GM12878 (cell line): Measurements from ENCODE around the gene GIT1. TPM values are rescaled to one million over a fixed set of nuclear protein-coding genes. Genes with fewer than 3 reads are reported as not detected.

ENCODE experiments used
- ATAC-seq: fragments of 200-7000 bp; cut with Tn5 transposase; 3 replicates; pipeline ENCODE4 v1.9.1; 2020; ENCODE audit warnings: mild to moderate bottlenecking, moderate library complexity
- BruUV-seq: library from RNA; stranded (reverse); fragments of 400-500 nt; replicated peaks from 2 replicates; lab custom pipeline; 2021; lab: Mats Ljungman, UMichigan
- CTCF ChIA-PET: fragments of 300-600 bp; sonication (Branson Sonifier 250); formaldehyde crosslinking; extraction: SDS; loops from one replicate; lab custom pipeline; 2021; ENCODE audit warnings: inconsistent platforms; lab: Yijun Ruan, JAX
- POLR2A ChIA-PET: fragments of 350-600 bp; formaldehyde crosslinking; extraction: SDS; loops from one replicate; lab custom pipeline; 2021; ENCODE audit warnings: inconsistent platforms; lab: Charles Lee
- RAD21 ChIA-PET: fragments of 300-600 bp; sonication (Branson Sonifier 250); formaldehyde crosslinking; loops from one replicate; lab custom pipeline; 2023; ENCODE audit warnings: antibody characterized with exemption; ENCODE audit not compliant: unreplicated experiment; lab: Charles Lee
- SMC1A ChIA-PET: fragments of 300-600 bp; sonication (Branson Sonifier 250); formaldehyde crosslinking; loops from one replicate; lab custom pipeline; 2023; ENCODE audit not compliant: unreplicated experiment, uncharacterized antibody; lab: Charles Lee
- DNase-seq: peaks from one replicate; pipeline ENCODE4 v3.0.0-alpha.2; 2011; ENCODE audit warnings: low read depth, low spot score
- FAIRE-seq: peaks from 3 replicates; lab custom pipeline; 2011; peaks lifted over from hg19 to GRCh38; lab: Jason Lieb, UNC
- H2AFZ ChIP-seq: 2 replicates; pipeline ENCODE4 v1.6.0; 2011; ENCODE audit warnings: low read depth, low read length, control low read depth; ENCODE audit not compliant: control insufficient read depth
- H3K27ac ChIP-seq: 2 replicates; pipeline ENCODE4 v1.5.1; 2011; ENCODE audit warnings: control low read depth; ENCODE audit not compliant: control insufficient read depth, insufficient read depth
- H3K27me3 ChIP-seq, 2 experiments: replicated peaks in 1 of 2; 2 replicates each; pipeline versions ENCODE4 v1.6.0 to v1.6.1; 2011; ENCODE audit warnings: low read length in 1 of 2; ENCODE audit not compliant: control insufficient read depth in 2 of 2, insufficient read depth in 2 of 2
- H3K36me3 ChIP-seq, 2 experiments: 2 replicates each; pipeline ENCODE4 v1.5.1; 2011; ENCODE audit warnings: low read length in 1 of 2; ENCODE audit not compliant: control insufficient read depth in 2 of 2, insufficient read depth in 2 of 2
- H3K4me1 ChIP-seq: 2 replicates; pipeline ENCODE4 v1.6.1; 2011; ENCODE audit warnings: mild to moderate bottlenecking, low read length, moderate library complexity, mixed read lengths; ENCODE audit not compliant: control insufficient read depth, insufficient read depth
- H3K4me2 ChIP-seq: 2 replicates; pipeline ENCODE4 v1.6.0; 2011; ENCODE audit warnings: control low read depth; ENCODE audit not compliant: control insufficient read depth, insufficient read depth
- H3K4me3 ChIP-seq: fragments of 200-600 bp; sonication (generic); 2 replicates; pipeline ENCODE4 v1.5.1; 2016
- H3K79me2 ChIP-seq: 2 replicates; pipeline ENCODE4 v1.6.0; 2011; ENCODE audit warnings: low read length; ENCODE audit not compliant: control insufficient read depth, insufficient read depth
- H3K9ac ChIP-seq: 2 replicates; pipeline ENCODE4 v1.8.0; 2011; ENCODE audit warnings: low read length, control low read depth, mixed read lengths; ENCODE audit not compliant: control insufficient read depth, insufficient read depth
- H3K9me3 ChIP-seq: replicated peaks from 3 replicates; pipeline ENCODE4 v1.5.1; 2011; ENCODE audit warnings: mild to moderate bottlenecking, low read length; ENCODE audit not compliant: control insufficient read depth, insufficient read depth
- H4K20me1 ChIP-seq: 2 replicates; pipeline ENCODE4 v1.6.0; 2011; ENCODE audit not compliant: control insufficient read depth, insufficient read depth
- ASH2L ChIP-seq: fragments of 300-600, 200-600 bp; sonication (generic); IDR thresholded peaks from 2 replicates; pipeline ENCODE4 v1.6.1; 2017; ENCODE audit warnings: low read depth, mild to moderate bottlenecking, borderline replicate concordance
- ATF7 ChIP-seq: fragments of 450-650 bp; IDR thresholded peaks from 2 replicates; pipeline ENCODE4 v1.6.1; 2016; ENCODE audit warnings: low read depth, mild to moderate bottlenecking
- CBFB ChIP-seq: IDR thresholded peaks from 2 replicates; pipeline ENCODE4 v1.6.1; 2016; ENCODE audit warnings: antibody characterized with exemption, low read depth
- CHD1 ChIP-seq: IDR thresholded peaks from 2 replicates; pipeline ENCODE4 v1.6.1; 2012; ENCODE audit warnings: low read depth, low read length, improper control_type of control experiment
- CREM ChIP-seq: IDR thresholded peaks from 2 replicates; pipeline ENCODE4 v1.6.1; 2014; ENCODE audit warnings: antibody characterized with exemption, low read depth
- ETV6 ChIP-seq, 2 experiments: fragments of 450-650 bp in 1 of 2; IDR thresholded peaks in 1 of 2; conservative IDR thresholded peaks in 1 of 2; 2 replicates each; pipeline ENCODE4 v1.6.1; 2014; ENCODE audit warnings: antibody characterized with exemption in 1 of 2, borderline replicate concordance in 1 of 2, low read depth in 1 of 2, mild to moderate bottlenecking in 1 of 2, moderate library complexity in 1 of 2
- KDM1A ChIP-seq: fragments of 200-600 bp; sonication (generic); IDR thresholded peaks from 2 replicates; pipeline ENCODE4 v1.6.1; 2016; ENCODE audit warnings: borderline replicate concordance
- POLR2A ChIP-seq: IDR thresholded peaks from 2 replicates; pipeline ENCODE4 v1.6.1; 2011; ENCODE audit warnings: low read depth, mild to moderate bottlenecking, low read length
- RB1 ChIP-seq: fragments of 450-650 bp; formaldehyde crosslinking; IDR thresholded peaks from 2 replicates; pipeline ENCODE4 v1.6.1; 2017; ENCODE audit warnings: mild to moderate bottlenecking, borderline replicate concordance
- SKIL ChIP-seq: fragments of 450-650 bp; IDR thresholded peaks from 2 replicates; pipeline ENCODE4 v1.6.1; 2017; ENCODE audit warnings: mild to moderate bottlenecking, low read depth, inconsistent platforms; ENCODE audit not compliant: poor library complexity, severe bottlenecking
- TCF7 ChIP-seq: IDR thresholded peaks from 2 replicates; pipeline ENCODE4 v1.6.1; 2014; ENCODE audit warnings: antibody characterized with exemption, borderline replicate concordance
- ZBTB4 ChIP-seq: fragments of 450-650 bp; formaldehyde crosslinking; IDR thresholded peaks from 2 replicates; pipeline ENCODE4 v1.4.0; 2022; ENCODE audit warnings: mild to moderate bottlenecking, moderate library complexity
- ZNF384 ChIP-seq: IDR thresholded peaks from 2 replicates; pipeline ENCODE4 v1.6.1; 2012; ENCODE audit warnings: low read depth, mild to moderate bottlenecking, low read length, improper control_type of control experiment, borderline replicate concordance
- whole genome bisulfite sequencing: methylation state at CpG from one replicate; pipeline ENCODE4 v1.1.6; 2016; ENCODE audit warnings: low lambda C conversion rate; ENCODE audit not compliant: insufficient replicate concordance, insufficient coverage; ENCODE audit errors: missing lambda C conversion rate; 5-methylcytosine and 5-hydroxymethylcytosine counted together
- in situ Hi-C: fragments of 300-500 bp; cut with MboI; formaldehyde crosslinking; loops from 9 replicates; pipeline ENCODE4 v1.14.3; 2018; ENCODE audit warnings: mixed read lengths
- intact Hi-C: fragments of 100-400 bp; cut with micrococcal nuclease; formaldehyde crosslinking; loops from one replicate; pipeline ENCODE4 v1.14.2; 2022; ENCODE audit not compliant: unreplicated experiment
- polyA plus RNA-seq, 11 experiments: library from polyadenylated mRNA; depleted of rRNA in 4 of 11; unstranded in 6 of 11; stranded (reverse) in 5 of 11; fragments of >200 nt; fragmentation: Nextera tagmentation in 4 of 11; fragmentation: Illumina TruSeq in 1 of 11; extraction: Ambion mirVana in 4 of 11; extraction: Trizol in 1 of 11; gene quantifications; 1 replicate in 1 of 11; 2 replicates in 10 of 11; pipeline versions ENCODE4 v1.2.1 to v1.2.3, GENCODE V29; 2011 to 2016; ENCODE audit warnings: inconsistent platforms in 2 of 11, missing spikeins in 2 of 11, low read depth in 1 of 11
- total RNA-seq, 4 experiments: library from RNA; depleted of rRNA in 3 of 4; stranded (reverse); fragments of >200 nt in 3 of 4; fragmentation: Illumina TruSeq in 1 of 4; extraction: Trizol in 1 of 4; gene quantifications; 2 replicates each; pipeline versions ENCODE4 v1.2.1 to v1.2.3, GENCODE V29; 2013 to 2021
- TF ChIP-seq, protein P1 (sequence below): fragments of 450-650 bp; IDR thresholded peaks from 2 replicates; pipeline ENCODE4 v1.6.1; 2017; ENCODE audit warnings: antibody characterized with exemption, mild to moderate bottlenecking, moderate library complexity

Gene GIT1
- total and polyA plus RNA-seq, 10 of the 15 experiments (the other 5 are each of a cell fraction or from before 2014, with no cell fraction given) = 0.24 to 45.3 (median 20.9) TPM

GRCh38 chr17:29574732-29575510 lies 14.5 kb downstream of the GIT1 start:
- DNase-seq = no peak
- Histone ChIP-seq H3K4me3 (no peak overlapping the region), H2AFZ (no peak overlapping the region), H4K20me1 (no peaks in the 10 kb centered on the region)
- WGBS = 88% methylated on average over 17 of the region's 17 CpGs
- CTCF ChIA-PET = interaction anchor here (0.8 to 1.1 kb wide), 4 partner anchors 17 to 43 kb away, joined by 3 read pairs; no protein-coding TSS in a partner anchor
- POLR2A ChIA-PET = interaction anchor here (1.0 kb wide), 1 partner anchor 14 kb away, joined by 4 read pairs; no protein-coding TSS in a partner anchor
- TF ChIP-seq ZBTB4 (no peak), ATF7 (no peak), RB1 (no peak), POLR2A (no peak), KDM1A (no peak), ZNF384 (no peak), ASH2L (no peak), SKIL (no peak), ETV6 (conservative IDR thresholded peaks at IDR 0.05 in 1 of 2, IDR thresholded peaks at IDR 0.05 in 1 of 2; ENCODE audit: borderline replicate concordance in 1 of 2, low read depth in 1 of 2) (no peak), CHD1 (no peak), CBFB (no peak), TCF7 (no peak), CREM (no peak)
- TF ChIP-seq, protein P1, sequence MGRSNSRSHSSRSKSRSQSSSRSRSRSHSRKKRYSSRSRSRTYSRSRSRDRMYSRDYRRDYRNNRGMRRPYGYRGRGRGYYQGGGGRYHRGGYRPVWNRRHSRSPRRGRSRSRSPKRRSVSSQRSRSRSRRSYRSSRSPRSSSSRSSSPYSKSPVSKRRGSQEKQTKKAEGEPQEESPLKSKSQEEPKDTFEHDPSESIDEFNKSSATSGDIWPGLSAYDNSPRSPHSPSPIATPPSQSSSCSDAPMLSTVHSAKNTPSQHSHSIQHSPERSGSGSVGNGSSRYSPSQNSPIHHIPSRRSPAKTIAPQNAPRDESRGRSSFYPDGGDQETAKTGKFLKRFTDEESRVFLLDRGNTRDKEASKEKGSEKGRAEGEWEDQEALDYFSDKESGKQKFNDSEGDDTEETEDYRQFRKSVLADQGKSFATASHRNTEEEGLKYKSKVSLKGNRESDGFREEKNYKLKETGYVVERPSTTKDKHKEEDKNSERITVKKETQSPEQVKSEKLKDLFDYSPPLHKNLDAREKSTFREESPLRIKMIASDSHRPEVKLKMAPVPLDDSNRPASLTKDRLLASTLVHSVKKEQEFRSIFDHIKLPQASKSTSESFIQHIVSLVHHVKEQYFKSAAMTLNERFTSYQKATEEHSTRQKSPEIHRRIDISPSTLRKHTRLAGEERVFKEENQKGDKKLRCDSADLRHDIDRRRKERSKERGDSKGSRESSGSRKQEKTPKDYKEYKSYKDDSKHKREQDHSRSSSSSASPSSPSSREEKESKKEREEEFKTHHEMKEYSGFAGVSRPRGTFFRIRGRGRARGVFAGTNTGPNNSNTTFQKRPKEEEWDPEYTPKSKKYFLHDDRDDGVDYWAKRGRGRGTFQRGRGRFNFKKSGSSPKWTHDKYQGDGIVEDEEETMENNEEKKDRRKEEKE = no peak
- TF ChIP-seq, all 136 proteins: peak for 0
- ATAC-seq = no peak
- H3K27ac ChIP-seq = no peak overlapping the region
- BruUV-seq = TSS peak; percentile 59
- no peak for FAIRE-seq
- no peak overlapping the region for H3K9ac ChIP-seq
- RAD21 ChIA-PET = interaction anchor here (1.0 kb wide), 1 partner anchor 205 kb away, joined by 3 read pairs; no protein-coding TSS in a partner anchor
- H3K27me3 ChIP-seq = no peaks in the 10 kb centered on the region
- intact Hi-C loops = no loop called here
- peaks cover 2 to 19% of the 10 kb centered on the region in 2 experiments; a peak in 2 of 4 replicates for H3K36me3 ChIP-seq
- no peaks in the 10 kb centered on the region for H3K9me3 ChIP-seq
- no peak overlapping the region for H3K4me2 ChIP-seq
- in situ Hi-C loops = no loop called here
- 0 out of 2 replicates have a peak, but pooled peaks cover 4% of the 10 kb centered on the region for H3K4me1 ChIP-seq
- SMC1A ChIA-PET = no interaction called here
- H3K79me2 ChIP-seq = no peaks in the 10 kb centered on the region
